Suppressor macrophage treated with lipopolysaccharide for 1 hour (primary cell): ENCODE data around the gene CGNL1.
A peak's percentile ranks its signal among the peaks of the same experiment; 100 is the strongest.

Source experiments
- DNase-seq, 3 donors: peaks; one replicate each; pipeline ENCODE4 v3.0.0-alpha.2; 2020 to 2022

CGNL1 gene

GRCh38 chr15:57554063-57554811, 177.9 kb downstream of the CGNL1 start:
- DNase-seq = no peak

DNA sequence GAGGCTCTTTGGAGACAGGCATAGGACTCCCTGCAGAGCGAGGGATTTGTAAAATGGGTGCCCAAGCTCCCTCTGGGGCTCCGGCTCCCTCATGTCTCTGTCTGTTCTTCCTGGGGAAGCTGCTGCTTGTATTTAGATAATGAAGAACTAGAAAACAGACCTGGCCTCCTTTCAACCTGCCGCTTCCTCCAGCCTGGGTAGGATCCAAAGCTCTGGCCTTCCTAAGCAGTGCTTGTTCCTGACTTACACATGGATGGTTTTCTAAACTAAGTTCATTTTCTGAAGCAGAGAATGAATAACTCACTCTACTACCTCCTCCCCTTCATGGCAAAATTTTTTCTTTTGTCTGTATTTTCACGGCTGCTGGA, 178.5 kb downstream of the CGNL1 start:
- DNase-seq = no peak

DNA sequence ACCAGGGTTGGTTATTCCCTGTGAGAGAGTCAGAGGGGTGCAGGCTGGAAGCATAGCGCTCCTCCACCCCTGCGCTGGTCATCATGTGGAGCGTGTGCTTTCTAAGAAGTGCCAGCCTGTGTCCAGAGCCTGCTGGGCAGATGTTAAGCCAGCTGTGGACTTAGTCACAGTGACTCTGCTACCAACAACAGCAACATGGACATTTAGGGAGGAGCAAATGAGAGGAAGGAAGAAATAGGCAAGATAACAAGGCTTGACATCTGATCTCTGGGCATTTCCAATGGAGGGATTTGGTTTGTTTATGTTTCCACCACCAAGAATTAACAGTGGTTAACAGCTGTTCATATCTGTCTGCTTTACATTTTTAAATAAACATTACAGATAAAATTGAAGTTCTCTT, 179.0 kb downstream of the CGNL1 start:
- no peak for DNase-seq

DNA sequence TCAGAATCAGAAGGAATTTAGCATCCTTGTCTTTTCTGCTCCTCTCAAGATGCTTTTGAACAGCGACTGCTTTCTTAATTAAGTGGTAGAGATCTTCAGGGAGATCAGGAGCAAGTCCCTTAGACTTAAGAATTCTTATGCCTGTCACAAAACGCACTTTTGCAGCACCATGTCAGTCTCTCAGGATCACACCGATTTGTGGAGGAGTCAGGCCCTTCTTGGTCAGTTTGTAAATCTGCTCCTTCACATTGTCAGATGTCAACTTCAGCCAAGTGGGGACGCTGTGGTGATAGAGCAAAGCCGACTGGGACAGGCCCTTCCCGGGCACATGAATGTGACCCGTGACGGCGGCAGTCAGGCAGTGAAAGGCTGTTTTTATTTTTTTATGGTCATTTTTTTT, 179.7 kb downstream of the CGNL1 start:
- DNase-seq = no peak

GRCh38 chr15:57557267-57557666, 181.0 kb downstream of the CGNL1 start:
- DNase-seq = no peak

- DNase-seq = no peak
These were observed 181.5 kb downstream of the CGNL1 start for GRCh38 chr15:57557810-57558209.

- DNase-seq = peak; percentile 65 to 79 (median 77)
These were observed 183.6 kb downstream of the CGNL1 start for GRCh38 chr15:57559875-57560274.

DNA sequence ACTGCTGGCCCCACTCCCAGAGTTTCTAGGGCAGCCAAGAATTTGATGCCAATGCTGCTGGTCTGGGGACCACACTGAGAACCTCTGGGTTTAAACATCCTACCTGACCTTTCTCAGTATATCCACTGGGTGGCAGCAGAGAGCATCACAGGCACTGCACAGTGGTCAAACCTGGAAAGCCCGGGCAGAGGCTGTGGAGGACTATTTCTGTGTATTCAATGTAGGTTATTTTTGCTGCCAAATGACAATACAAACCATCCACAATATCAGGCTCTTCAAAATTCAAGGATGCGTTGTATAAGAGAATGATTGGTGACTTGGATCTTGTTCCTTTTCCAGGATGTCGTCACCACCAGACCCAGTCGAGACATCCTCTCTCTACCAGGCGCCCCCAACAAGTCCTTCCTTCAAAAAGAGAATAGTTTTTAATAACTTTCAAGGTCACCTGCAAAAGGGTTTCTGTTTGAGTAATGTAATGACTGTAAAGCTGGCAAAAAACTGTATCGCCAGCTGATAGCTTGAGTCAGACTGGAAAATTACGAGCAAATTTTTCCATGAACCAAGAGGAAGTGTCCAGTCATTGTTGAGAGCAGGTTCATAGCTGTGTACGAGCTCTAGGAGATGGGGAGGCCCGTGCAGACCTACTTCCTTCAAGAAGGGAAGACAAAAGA, 184.9 kb downstream of the CGNL1 start:
- DNase-seq = peak; percentile 81 to 96 (median 94)

GRCh38 chr15:57562196-57562769, 186.0 kb downstream of the CGNL1 start:
- DNase-seq = no peak

DNA sequence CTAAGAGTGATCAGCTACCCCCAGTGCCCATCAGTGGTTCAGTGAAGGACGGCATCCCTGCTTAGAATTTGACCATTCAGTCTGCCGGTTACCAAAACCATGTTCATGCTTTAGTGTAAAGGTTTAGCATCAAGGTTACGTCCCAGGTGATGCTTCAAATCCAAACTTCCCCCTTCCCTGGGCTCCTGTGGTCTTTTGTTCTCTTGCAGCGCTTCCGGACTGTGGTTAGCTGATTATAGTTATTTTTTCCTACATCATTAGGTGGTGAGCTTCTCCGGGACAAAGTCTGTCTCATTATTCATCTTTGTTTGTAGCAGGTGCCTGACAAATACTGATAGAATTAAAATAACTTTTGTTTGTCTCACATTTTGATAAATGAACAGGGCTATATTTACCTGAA, 187.1 kb downstream of the CGNL1 start:
- DNase-seq = no peak

- DNase-seq = peak; percentile 65 to 68 (median 68)
These were observed 189.0 kb downstream of the CGNL1 start for GRCh38 chr15:57565311-57565710.

- DNase-seq = no peak
These were observed 190.5 kb downstream of the CGNL1 start for GRCh38 chr15:57566834-57567233.

DNA sequence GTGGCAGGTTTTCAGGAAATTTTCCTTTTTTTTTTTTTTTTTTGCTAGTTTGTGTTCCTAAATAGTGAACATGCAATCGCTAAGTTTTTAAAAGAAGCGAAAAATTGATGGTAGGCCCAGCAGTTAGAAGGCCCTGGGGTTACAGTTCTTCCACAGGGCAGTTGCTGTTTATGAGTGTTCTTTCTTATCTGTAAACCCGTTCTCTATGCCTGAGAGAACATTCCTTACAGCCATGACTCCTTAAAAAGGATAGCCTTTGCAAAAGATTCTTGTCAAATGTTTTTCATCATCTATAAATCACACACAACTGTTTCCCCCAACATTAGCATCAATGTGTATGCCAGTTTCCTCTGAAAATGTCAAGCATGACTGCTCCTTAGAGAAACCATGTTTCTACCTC, 191.6 kb downstream of the CGNL1 start:
- no peak for DNase-seq

GRCh38 chr15:57568299-57568698, 192.0 kb downstream of the CGNL1 start:
- DNase-seq = no peak

GRCh38 chr15:57570340-57570739, 194.0 kb downstream of the CGNL1 start:
- no peak for DNase-seq

DNA sequence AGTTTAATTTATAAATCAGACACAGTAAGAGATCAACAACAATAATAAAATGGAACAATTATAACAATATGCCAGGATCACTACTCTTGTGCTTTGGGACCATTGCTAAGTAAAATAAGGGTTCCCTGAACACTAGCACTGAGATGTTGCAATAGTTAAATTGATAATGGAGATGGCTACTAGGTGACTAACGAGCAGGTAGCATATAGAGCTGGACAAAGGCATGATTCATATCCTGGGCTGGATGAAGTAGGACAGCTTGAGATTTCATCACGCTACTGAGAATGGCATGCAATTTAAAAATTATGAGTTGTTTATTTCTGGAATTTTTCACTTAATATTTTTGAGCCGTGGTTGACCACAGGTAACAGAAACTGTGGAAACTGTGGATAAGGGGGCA, 194.7 kb downstream of the CGNL1 start:
- DNase-seq = no peak

DNA sequence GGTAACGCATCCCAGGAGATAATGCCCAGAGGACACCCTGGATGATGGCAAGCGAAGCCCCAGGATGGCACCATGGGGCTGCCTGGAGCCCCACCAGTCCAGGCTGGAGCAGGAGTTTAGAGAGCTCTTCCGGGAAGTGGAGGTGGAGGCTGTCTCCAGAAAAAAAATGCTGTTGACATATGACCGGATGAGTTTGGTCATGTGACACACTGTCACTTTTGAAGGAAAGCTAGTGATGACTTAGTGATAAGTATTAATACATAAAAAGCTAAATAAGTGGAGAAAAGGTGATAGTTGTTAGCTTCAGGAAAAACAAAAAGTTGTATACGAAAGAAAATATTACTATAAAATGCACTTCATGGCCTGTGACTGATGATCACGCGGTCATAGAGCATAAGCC, 195.4 kb downstream of the CGNL1 start:
- no peak for DNase-seq

DNA sequence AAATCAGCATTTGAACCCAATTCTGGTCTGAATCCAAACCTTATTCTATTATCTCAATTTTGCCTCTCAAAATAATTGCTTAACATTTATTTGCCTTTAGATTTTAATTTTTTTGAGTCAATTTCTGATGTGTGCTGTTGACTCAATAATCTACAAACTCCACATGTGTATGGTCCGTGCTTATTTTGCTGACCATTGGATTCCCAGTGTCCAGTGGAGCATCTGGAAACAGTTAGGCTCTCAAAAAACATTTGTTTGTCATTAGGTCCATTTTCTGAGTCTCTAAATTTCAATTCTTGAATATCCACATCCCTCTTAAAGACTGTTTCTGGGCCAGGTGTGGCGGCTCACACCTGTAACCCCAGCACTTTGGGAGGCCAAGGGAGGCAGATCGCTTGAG, 196.2 kb downstream of the CGNL1 start:
- no peak for DNase-seq

DNA sequence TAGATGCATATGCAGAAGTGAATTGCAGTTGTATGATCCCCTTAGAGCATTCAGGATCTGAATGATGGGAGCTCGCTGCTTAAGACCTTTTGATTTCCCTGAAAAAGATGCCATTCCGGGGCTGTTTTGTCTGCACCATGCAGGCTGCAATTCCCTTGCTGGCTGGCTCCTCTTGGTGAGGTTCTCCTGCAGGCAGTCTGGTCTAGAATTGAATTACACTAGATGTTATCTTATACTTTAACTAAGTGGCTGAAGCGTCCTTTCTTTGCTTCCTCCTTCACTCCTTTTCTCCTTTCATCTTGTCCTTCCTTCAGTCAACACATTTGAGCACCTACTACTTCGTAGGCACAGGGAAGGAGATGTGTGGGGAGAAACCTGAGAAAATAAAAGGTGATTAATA, 196.8 kb downstream of the CGNL1 start:
- no peak for DNase-seq

- no peak for DNase-seq
These were observed 199.1 kb downstream of the CGNL1 start for GRCh38 chr15:57575363-57575762.

GRCh38 chr15:57578288-57578900, 202.1 kb downstream of the CGNL1 start:
- no peak for DNase-seq

DNA sequence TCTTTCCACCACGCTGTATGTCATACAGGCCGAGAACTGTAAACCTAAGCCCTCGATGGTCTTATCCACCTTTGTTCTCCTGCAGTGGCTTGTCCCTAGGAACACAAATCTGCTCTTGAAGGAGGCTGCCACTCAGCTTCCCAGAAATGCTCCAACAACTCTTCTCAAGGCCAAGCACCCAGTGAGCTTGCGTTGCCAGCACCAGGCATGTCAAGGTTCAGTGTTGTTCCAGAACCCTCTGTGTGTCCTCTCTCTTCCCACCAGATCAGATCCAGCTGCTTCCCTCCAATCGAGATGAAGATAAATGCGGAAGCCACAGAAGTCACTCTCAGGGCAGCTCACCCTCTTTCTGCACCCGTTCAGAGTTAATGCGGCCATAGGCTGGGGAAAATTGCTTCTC, 204.1 kb downstream of the CGNL1 start:
- no peak for DNase-seq

DNA sequence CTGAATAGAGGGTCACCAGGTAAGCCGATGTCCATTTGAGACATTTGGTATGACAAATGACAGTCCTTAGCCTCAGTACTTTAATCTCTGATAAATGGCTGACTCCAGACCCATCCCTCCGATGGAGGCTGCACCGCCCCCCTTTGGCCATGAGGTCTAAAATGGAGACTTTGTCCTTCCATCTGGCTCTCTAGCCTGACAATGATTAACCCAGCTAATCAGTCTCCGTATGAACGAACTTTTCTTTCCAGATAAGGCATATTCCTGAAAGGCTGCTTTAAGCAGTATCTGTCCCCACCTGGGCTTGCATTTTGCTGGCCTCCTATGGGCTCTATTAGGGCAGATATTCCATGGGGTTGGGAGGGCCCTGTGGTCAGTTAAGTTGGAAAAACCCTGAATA, 204.6 kb downstream of the CGNL1 start:
- no peak for DNase-seq

- no peak for DNase-seq
These were observed 205.8 kb downstream of the CGNL1 start for GRCh38 chr15:57582090-57582489.
